ENCODE data around the gene ELAPOR1.

GRCh38 chr1:109133815-109134214, 19.9 kb downstream of the ELAPOR1 start:
- TF ChIP-seq CTCF (IDR thresholded peaks at IDR 0.05) (no peak), POLR2A (IDR thresholded peaks at IDR 0.05) (no peak), POLR2AphosphoS5 (IDR thresholded peaks at IDR 0.05) (no peak)

Data from breast epithelium (tissue), 3 donors.